Hepatocyte (in vitro differentiated cells): Measurements from ENCODE around the gene CHMP6. TPM values are rescaled to one million over a fixed set of nuclear protein-coding genes. Genes with fewer than 3 reads are reported as not detected.
A peak's percentile ranks its signal among the peaks of the same experiment; 100 is the strongest.

Experiments used
- DNase-seq: peaks from one replicate; pipeline ENCODE4 v3.0.0-alpha.2; 2016; ENCODE audit warnings: low spot score
- H2AFZ ChIP-seq: fragments of 200-600 bp; sonication (generic); 2 replicates; pipeline ENCODE4 v1.6.0; 2016; ENCODE audit warnings: antibody characterized with exemption, mild to moderate bottlenecking
- H3K27ac ChIP-seq: fragments of 200-600 bp; sonication (generic); 2 replicates; pipeline ENCODE4 v1.5.1; 2016; ENCODE audit warnings: mild to moderate bottlenecking
- H3K27me3 ChIP-seq: fragments of 200-600 bp; sonication (generic); 2 replicates; pipeline ENCODE4 v1.6.1; 2016
- H3K36me3 ChIP-seq: fragments of 200-600 bp; sonication (generic); replicated peaks from 2 replicates; pipeline ENCODE4 v1.5.1; 2016; ENCODE audit warnings: low read depth; ENCODE audit not compliant: insufficient read depth
- H3K4me1 ChIP-seq: fragments of 200-600 bp; sonication (generic); 2 replicates; pipeline ENCODE4 v1.5.1; 2016; ENCODE audit warnings: mild to moderate bottlenecking, moderate library complexity; ENCODE audit not compliant: insufficient read depth
- H3K4me2 ChIP-seq: fragments of 200-600 bp; sonication (generic); 2 replicates; pipeline ENCODE4 v1.6.0; 2016
- H3K4me3 ChIP-seq: fragments of 200-600 bp; sonication (generic); 2 replicates; pipeline ENCODE4 v1.5.1; 2016; ENCODE audit warnings: mild to moderate bottlenecking
- H3K79me2 ChIP-seq: fragments of 200-600 bp; sonication (generic); 2 replicates; pipeline ENCODE4 v1.6.0; 2017; ENCODE audit warnings: mild to moderate bottlenecking
- H3K9me2 ChIP-seq: fragments of 200-600 bp; sonication (generic); replicated peaks from 2 replicates; pipeline ENCODE4 v1.6.0; 2017; ENCODE audit warnings: mild to moderate bottlenecking; ENCODE audit not compliant: insufficient read depth
- H3K9me3 ChIP-seq: fragments of 200-600 bp; sonication (generic); 2 replicates; pipeline ENCODE4 v1.5.1; 2016; ENCODE audit warnings: low read depth, mild to moderate bottlenecking
- H4K20me1 ChIP-seq: fragments of 200-600 bp; sonication (generic); 2 replicates; pipeline ENCODE4 v1.6.0; 2016; ENCODE audit warnings: mild to moderate bottlenecking; ENCODE audit not compliant: insufficient read depth, poor library complexity, severe bottlenecking
- EZH2 ChIP-seq: fragments of 200-600 bp; sonication (generic); IDR thresholded peaks from 2 replicates; pipeline ENCODE4 v1.6.1; 2016; ENCODE audit warnings: antibody characterized with exemption, mild to moderate bottlenecking, borderline replicate concordance
- EZH2phosphoT487 ChIP-seq: fragments of 200-600 bp; sonication (generic); IDR thresholded peaks from one replicate; pipeline ENCODE4 v1.6.1; 2018; ENCODE audit warnings: antibody characterized with exemption, mild to moderate bottlenecking, low read depth, moderate library complexity; ENCODE audit not compliant: unreplicated experiment, severe bottlenecking
- WGBS: methylation state at CpG from one replicate; pipeline ENCODE4 v1.1.6; 2016; ENCODE audit warnings: low lambda C conversion rate; ENCODE audit errors: missing lambda C conversion rate; 5-methylcytosine and 5-hydroxymethylcytosine counted together
- polyA plus RNA-seq: library from polyadenylated mRNA; unstranded; fragments of >200 nt; fragmentation: Nextera tagmentation; extraction: Ambion mirVana; gene quantifications from 2 replicates; pipeline ENCODE4 v1.2.1, GENCODE V29; 2016
- total RNA-seq: library from RNA; depleted of rRNA; stranded (reverse); fragments of >200 nt; gene quantifications from 2 replicates; pipeline ENCODE4 v1.2.3, GENCODE V29; 2014
- TF ChIP-seq, protein P1 (sequence below): fragments of 200-600 bp; sonication (generic); IDR thresholded peaks from 2 replicates; pipeline ENCODE4 v1.5.1; 2016; ENCODE audit warnings: antibody characterized with exemption, mild to moderate bottlenecking; ENCODE audit not compliant: poor library complexity

CHMP6 gene
- total RNA-seq (16.9 and 27.8 TPM in 2 replicates), polyA plus RNA-seq (30.8 and 38.3 TPM in 2 replicates)

GRCh38 chr17:80991645-80992076, at the start of gene CHMP6:
Gene CHMP6, plus strand, starts transcription at chr17:80991841. Its CDS starts 78 bp downstream, at chr17:80991919.
- no peaks in the 10 kb centered on the region for H3K9me2 ChIP-seq
- H3K79me2 ChIP-seq = peaks cover 12% of the 10 kb centered on the region
- peak within 1 kb of the TSS; percentile 100 for H2AFZ ChIP-seq
- no peaks in the 10 kb centered on the region for H3K9me3 ChIP-seq
- peak within 1 kb of the TSS; percentile 100 for H3K4me3 ChIP-seq
- WGBS = 0% methylated on average over 38 of the region's 66 CpGs
- H4K20me1 ChIP-seq = no peaks in the 10 kb centered on the region
- H3K4me2 ChIP-seq = peak within 1 kb of the TSS; percentile 99
- no peaks in the 10 kb centered on the region for H3K36me3 ChIP-seq
- TF ChIP-seq EZH2 (no peak), EZH2phosphoT487 (no peak)
- TF ChIP-seq, protein P1, sequence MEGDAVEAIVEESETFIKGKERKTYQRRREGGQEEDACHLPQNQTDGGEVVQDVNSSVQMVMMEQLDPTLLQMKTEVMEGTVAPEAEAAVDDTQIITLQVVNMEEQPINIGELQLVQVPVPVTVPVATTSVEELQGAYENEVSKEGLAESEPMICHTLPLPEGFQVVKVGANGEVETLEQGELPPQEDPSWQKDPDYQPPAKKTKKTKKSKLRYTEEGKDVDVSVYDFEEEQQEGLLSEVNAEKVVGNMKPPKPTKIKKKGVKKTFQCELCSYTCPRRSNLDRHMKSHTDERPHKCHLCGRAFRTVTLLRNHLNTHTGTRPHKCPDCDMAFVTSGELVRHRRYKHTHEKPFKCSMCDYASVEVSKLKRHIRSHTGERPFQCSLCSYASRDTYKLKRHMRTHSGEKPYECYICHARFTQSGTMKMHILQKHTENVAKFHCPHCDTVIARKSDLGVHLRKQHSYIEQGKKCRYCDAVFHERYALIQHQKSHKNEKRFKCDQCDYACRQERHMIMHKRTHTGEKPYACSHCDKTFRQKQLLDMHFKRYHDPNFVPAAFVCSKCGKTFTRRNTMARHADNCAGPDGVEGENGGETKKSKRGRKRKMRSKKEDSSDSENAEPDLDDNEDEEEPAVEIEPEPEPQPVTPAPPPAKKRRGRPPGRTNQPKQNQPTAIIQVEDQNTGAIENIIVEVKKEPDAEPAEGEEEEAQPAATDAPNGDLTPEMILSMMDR = no peak
- no peaks in the 10 kb centered on the region for H3K27me3 ChIP-seq
- peaks cover 10% of the 10 kb centered on the region for H3K4me1 ChIP-seq
- DNase-seq = peak; percentile 89
- peak within 1 kb of the TSS; percentile 23 for H3K27ac ChIP-seq

- Histone ChIP-seq H3K36me3 (no peaks in the 10 kb centered on the region), H3K4me2 (no peak overlapping the region), H3K4me3 (no peak overlapping the region), H2AFZ (no peak overlapping the region), H3K4me1 (peaks cover 4% of the 10 kb centered on the region), H3K27ac (peak overlapping the region; percentile 73), H3K9me2 (no peaks in the 10 kb centered on the region), H4K20me1 (no peaks in the 10 kb centered on the region), H3K79me2 (no peaks in the 10 kb centered on the region), H3K27me3 (no peaks in the 10 kb centered on the region), H3K9me3 (no peaks in the 10 kb centered on the region)
- no peak for TF ChIP-seq EZH2
- no peak for TF ChIP-seq EZH2phosphoT487
- TF ChIP-seq, protein P1 = no peak
- peak; percentile 65 for DNase-seq
- WGBS = 77% methylated on average over 38 of the region's 38 CpGs
Measured at GRCh38 chr17:80942423-80943345, 49.0 kb upstream of the CHMP6 start.

DNA sequence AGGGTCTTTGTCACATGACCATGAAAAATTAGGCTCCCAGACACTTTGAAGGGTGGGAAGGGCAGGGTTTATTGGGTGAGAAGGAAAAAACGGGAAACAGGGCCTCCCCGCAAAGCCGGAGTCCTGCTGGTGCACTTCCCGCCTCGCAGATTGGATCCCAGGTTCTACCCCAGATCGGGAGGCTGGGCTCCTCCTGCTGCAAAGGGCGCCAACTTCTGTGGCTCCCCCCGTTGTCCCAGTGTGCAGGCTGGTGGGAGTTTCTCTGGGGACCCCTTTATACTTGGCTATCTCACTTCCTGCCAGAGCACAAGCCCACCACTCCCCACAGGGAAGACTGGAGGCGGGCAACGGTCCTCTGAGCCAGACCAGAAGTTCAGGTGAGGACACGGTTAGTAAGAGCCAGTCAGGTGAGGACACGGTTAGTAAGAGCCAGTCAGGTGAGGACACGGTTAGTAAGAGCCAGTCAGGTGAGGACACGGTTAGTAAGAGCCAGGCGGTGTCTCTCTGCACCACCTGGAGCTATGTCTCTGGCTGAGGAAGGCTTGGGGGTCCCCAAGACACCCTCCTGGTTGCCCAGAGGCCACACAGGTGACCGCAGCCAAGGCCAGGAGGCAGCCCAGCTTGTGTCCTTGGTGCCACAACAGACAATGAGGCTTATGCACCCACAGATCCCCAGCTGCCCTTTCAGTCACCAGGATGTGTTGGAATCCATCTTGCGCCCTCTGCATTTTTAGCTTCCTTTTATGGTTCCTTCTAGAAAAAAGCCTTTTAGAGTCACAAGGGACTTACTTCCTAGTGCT, 48.1 kb upstream of the CHMP6 start:
- no peak overlapping the region for H3K4me2 ChIP-seq
- no peaks in the 10 kb centered on the region for H3K36me3 ChIP-seq
- DNase-seq = no peak
- no peak overlapping the region for H3K4me3 ChIP-seq
- TF ChIP-seq EZH2phosphoT487 (no peak), EZH2 (no peak)
- no peaks in the 10 kb centered on the region for H4K20me1 ChIP-seq
- H3K4me1 ChIP-seq = peaks cover 4% of the 10 kb centered on the region
- WGBS = 88% methylated on average over 17 of the region's 17 CpGs
- no peaks in the 10 kb centered on the region for H3K9me2 ChIP-seq
- no peak overlapping the region for H3K27ac ChIP-seq
- no peaks in the 10 kb centered on the region for H3K79me2 ChIP-seq
- no peak overlapping the region for H2AFZ ChIP-seq
- H3K27me3 ChIP-seq = no peaks in the 10 kb centered on the region
- no peaks in the 10 kb centered on the region for H3K9me3 ChIP-seq

DNA sequence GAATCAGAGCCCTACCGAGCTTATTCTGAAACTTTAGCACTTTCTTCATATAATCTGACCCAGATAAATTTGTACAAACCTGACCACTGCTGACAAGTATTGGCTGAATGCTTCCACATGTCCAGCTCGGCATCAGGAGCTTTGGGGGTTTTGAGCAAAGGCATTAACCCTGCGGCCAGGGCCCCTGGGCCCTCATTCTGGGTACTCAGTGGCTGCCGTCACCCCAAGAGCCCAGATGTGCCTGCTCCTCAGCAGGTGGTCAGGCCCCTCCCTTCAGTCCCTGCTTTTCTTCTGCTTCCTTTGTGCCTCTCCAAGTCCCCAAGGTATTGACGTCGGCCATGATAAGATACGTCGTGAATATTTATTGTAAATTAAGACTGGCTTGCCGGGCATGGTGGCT, 47.3 kb upstream of the CHMP6 start:
- DNase-seq = no peak
- H3K36me3 ChIP-seq = no peaks in the 10 kb centered on the region
- H3K27ac ChIP-seq = no peak overlapping the region
- TF ChIP-seq EZH2 = no peak
- TF ChIP-seq, protein P1 = no peak
- TF ChIP-seq EZH2phosphoT487 = no peak
- H3K4me3 ChIP-seq = no peak overlapping the region
- H3K4me1 ChIP-seq = peaks cover 4% of the 10 kb centered on the region
- no peaks in the 10 kb centered on the region for H3K27me3 ChIP-seq
- no peaks in the 10 kb centered on the region for H3K79me2 ChIP-seq
- 93% methylated on average over 9 of the region's 9 CpGs for WGBS
- H3K4me2 ChIP-seq = no peak overlapping the region
- H3K9me3 ChIP-seq = no peaks in the 10 kb centered on the region
- no peaks in the 10 kb centered on the region for H4K20me1 ChIP-seq
- no peak overlapping the region for H2AFZ ChIP-seq
- H3K9me2 ChIP-seq = no peaks in the 10 kb centered on the region
